ENCODE results near the gene GAPDH. TPM values are rescaled to one million over a fixed set of nuclear protein-coding genes. Genes with fewer than 3 reads are reported as not detected.
A peak's percentile ranks its signal among the peaks of the same experiment; 100 is the strongest.
"Not testable (repeated sequence)": the region's sequence is repeated elsewhere in the genome, so short reads cannot be mapped to it uniquely, and the experiment has no call there.

The GAPDH gene
- total RNA-seq, 2 donors from 2014 or later: 311 to 476 TPM

GRCh38 chr12:6535960-6536847, 1.9 kb downstream of the GAPDH start:
- H3K27ac ChIP-seq: peak overlapping the region in 3 of 4 donors; percentile 80 to 95 (median 91)
- no peaks in the 10 kb centered on the region for H3K9me3 ChIP-seq
- WGBS, 2 donors: 68 to 75% methylated on average over 8 to 9 of the region's 10 CpGs
- TF ChIP-seq CTCF (IDR thresholded peaks at IDR 0.05) (no peak), POLR2A (IDR thresholded peaks at IDR 0.05) (no peak)
- ATAC-seq (no peak), DNase-seq (no peak)
- intact Hi-C loops (cut with DNase I): no loop called here
- H3K4me1 ChIP-seq: peaks cover 44% of the 10 kb centered on the region
- no peak overlapping the region for H3K4me3 ChIP-seq
- H3K36me3 ChIP-seq (replicated peaks in 1 of 2; ENCODE audit: insufficient read depth in 1 of 2, low read depth in 2 of 2): peaks cover 0 to 17% of the 10 kb centered on the region in 2 donors
- H3K27me3 ChIP-seq: no peaks in the 10 kb centered on the region

- DNase-seq: no peak
- no peak overlapping the region for H3K4me3 ChIP-seq
- H3K36me3 ChIP-seq (replicated peaks in 1 of 2; ENCODE audit: insufficient read depth in 1 of 2, low read depth in 2 of 2): peaks cover 0 to 17% of the 10 kb centered on the region in 2 donors
- peaks cover 41% of the 10 kb centered on the region for H3K4me1 ChIP-seq
- H3K27me3 ChIP-seq: no peaks in the 10 kb centered on the region
- peak overlapping the region in 3 of 4 donors; percentile 61 to 91 (median 73) for H3K27ac ChIP-seq
- intact Hi-C loops (cut with DNase I): no loop called here
- WGBS, 2 donors: 74 to 78% methylated on average over 13 to 18 of the region's 19 CpGs
- no peak for ATAC-seq
- no peaks in the 10 kb centered on the region for H3K9me3 ChIP-seq
- TF ChIP-seq POLR2A (IDR thresholded peaks at IDR 0.05): no peak
- TF ChIP-seq CTCF (IDR thresholded peaks at IDR 0.05): no peak
Measured at GRCh38 chr12:6536894-6537579, 2.7 kb downstream of the GAPDH start.

- peak; percentile 85 to 87 (median 86) for DNase-seq
- 31 to 44% methylated on average over 9 to 17 of the region's 17 CpGs for WGBS, 2 donors
- intact Hi-C loops (cut with DNase I); ATAC-seq; H3K9me3 ChIP-seq; H3K4me3 ChIP-seq; H3K27me3 ChIP-seq: not testable (repeated sequence)
- Histone ChIP-seq H3K4me1 (peaks cover 34% of the 10 kb centered on the region), H3K36me3 (replicated peaks in 1 of 2; ENCODE audit: insufficient read depth in 1 of 2, low read depth in 2 of 2) (peaks cover 0 to 17% of the 10 kb centered on the region in 2 donors), H3K27ac (peak overlapping the region in 3 of 4 donors; percentile 61 to 91 (median 73))
- TF ChIP-seq CTCF (IDR thresholded peaks at IDR 0.05) (peak; percentile 77 to 89 (median 86)), POLR2A (IDR thresholded peaks at IDR 0.05) (peak in 1 of 3 donors; percentile 17)
Measured at GRCh38 chr12:6537580-6538419, 3.5 kb downstream of the GAPDH start.

GRCh38 chr12:6538420-6539313, 4.3 kb downstream of the GAPDH start:
- TF ChIP-seq POLR2A (IDR thresholded peaks at IDR 0.05): no peak
- TF ChIP-seq CTCF (IDR thresholded peaks at IDR 0.05): no peak
- Histone ChIP-seq H3K4me3 (no peak overlapping the region), H3K4me1 (peaks cover 25% of the 10 kb centered on the region), H3K9me3 (no peaks in the 10 kb centered on the region), H3K27me3 (no peaks in the 10 kb centered on the region), H3K36me3 (replicated peaks in 1 of 2; ENCODE audit: insufficient read depth in 1 of 2, low read depth in 2 of 2) (peaks cover 0 to 17% of the 10 kb centered on the region in 2 donors), H3K27ac (no peak overlapping the region)
- DNase-seq (no peak), ATAC-seq (no peak)
- intact Hi-C loops (cut with DNase I): no loop called here
- 70 to 77% methylated on average over 21 to 24 of the region's 24 CpGs for WGBS, 2 donors

Measured in body of pancreas (tissue), 4 donors.